Ramos (cell line): ENCODE data around the gene CAP2.
"Not testable (repeated sequence)": the region's sequence is repeated elsewhere in the genome, so short reads cannot be mapped to it uniquely, and the experiment has no call there.

Experiments used
- in situ Hi-C: fragments of 300-500 bp; cut with MboI; formaldehyde crosslinking; loops from one replicate; pipeline ENCODE4 v1.14.3; 2022; ENCODE audit warnings: low sequenced_read_pairs; ENCODE audit not compliant: unreplicated experiment

CAP2 gene

GRCh38 chr6:17431581-17431980 is 38.2 kb downstream of the CAP2 start:
- in situ Hi-C loops: no loop called here

- in situ Hi-C loops: no loop called here
These were observed 39.0 kb downstream of the CAP2 start for GRCh38 chr6:17432356-17432755.

- in situ Hi-C loops: no loop called here
These were observed 46.0 kb downstream of the CAP2 start for GRCh38 chr6:17439243-17439993.

- in situ Hi-C loops: not testable (repeated sequence)
These were observed 47.4 kb downstream of the CAP2 start for GRCh38 chr6:17440811-17441210.

GRCh38 chr6:17442196-17442595 is 48.8 kb downstream of the CAP2 start:
- in situ Hi-C loops: no loop called here

GRCh38 chr6:17446713-17447112 is 53.3 kb downstream of the CAP2 start:
- in situ Hi-C loops: no loop called here

GRCh38 chr6:17448165-17448564 is 54.8 kb downstream of the CAP2 start:
- in situ Hi-C loops: no loop called here

- in situ Hi-C loops: no loop called here
These were observed 57.0 kb downstream of the CAP2 start for GRCh38 chr6:17450397-17450796.

- in situ Hi-C loops: no loop called here
These were observed 57.4 kb downstream of the CAP2 start for GRCh38 chr6:17450832-17451231.

GRCh38 chr6:17452096-17452495 is 58.7 kb downstream of the CAP2 start:
- in situ Hi-C loops: no loop called here

GRCh38 chr6:17454316-17455005 is 61.1 kb downstream of the CAP2 start:
- in situ Hi-C loops: no loop called here

GRCh38 chr6:17455919-17456318 is 62.5 kb downstream of the CAP2 start:
- in situ Hi-C loops: no loop called here

- in situ Hi-C loops: no loop called here
These were observed 63.3 kb downstream of the CAP2 start for GRCh38 chr6:17456711-17457110.

- in situ Hi-C loops: no loop called here
These were observed 64.0 kb downstream of the CAP2 start for GRCh38 chr6:17457405-17457804.

GRCh38 chr6:17457956-17458355 is 64.6 kb downstream of the CAP2 start:
- in situ Hi-C loops: no loop called here

- in situ Hi-C loops: no loop called here
These were observed 65.6 kb downstream of the CAP2 start for GRCh38 chr6:17458966-17459365.

- in situ Hi-C loops: no loop called here
These were observed 67.5 kb downstream of the CAP2 start for GRCh38 chr6:17460862-17461261.

GRCh38 chr6:17466147-17466546 is 72.8 kb downstream of the CAP2 start:
- in situ Hi-C loops: no loop called here

- in situ Hi-C loops: no loop called here
These were observed 73.3 kb downstream of the CAP2 start for GRCh38 chr6:17466707-17467106.

- in situ Hi-C loops: no loop called here
These were observed 75.8 kb downstream of the CAP2 start for GRCh38 chr6:17469006-17469832.
